HG02642 (cell line): Measurements from ENCODE around the gene MYH16.
"Not testable (repeated sequence)": the region's sequence is repeated elsewhere in the genome, so short reads cannot be mapped to it uniquely, and the experiment has no call there.

Experiments used
- ATAC-seq: cut with Tn5 transposase; IDR thresholded peaks from one replicate; pipeline ENCODE4 v1.9.1; 2021; ENCODE audit warnings: mild to moderate bottlenecking; ENCODE audit not compliant: unreplicated experiment, poor library complexity

Gene MYH16

DNA sequence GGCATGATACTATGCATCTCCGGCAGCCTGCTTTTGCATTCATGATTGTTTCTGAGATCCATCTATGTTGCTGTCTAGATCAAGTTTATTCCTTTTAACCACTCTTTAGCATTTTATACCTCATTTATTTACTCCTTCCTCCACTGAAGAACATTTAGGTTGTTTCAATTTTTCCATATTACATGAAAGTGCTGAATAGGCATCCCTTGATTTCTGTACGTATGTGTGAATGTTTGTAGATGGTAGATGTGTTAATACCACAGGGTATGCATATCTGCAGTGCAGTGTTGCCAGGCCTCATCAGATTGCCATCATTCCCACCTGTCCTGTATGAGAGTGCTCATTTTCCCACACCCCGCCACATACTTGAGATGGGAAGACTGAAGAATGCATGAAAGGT, 67.0 kb downstream of the MYH16 start:
- no peak for ATAC-seq

DNA sequence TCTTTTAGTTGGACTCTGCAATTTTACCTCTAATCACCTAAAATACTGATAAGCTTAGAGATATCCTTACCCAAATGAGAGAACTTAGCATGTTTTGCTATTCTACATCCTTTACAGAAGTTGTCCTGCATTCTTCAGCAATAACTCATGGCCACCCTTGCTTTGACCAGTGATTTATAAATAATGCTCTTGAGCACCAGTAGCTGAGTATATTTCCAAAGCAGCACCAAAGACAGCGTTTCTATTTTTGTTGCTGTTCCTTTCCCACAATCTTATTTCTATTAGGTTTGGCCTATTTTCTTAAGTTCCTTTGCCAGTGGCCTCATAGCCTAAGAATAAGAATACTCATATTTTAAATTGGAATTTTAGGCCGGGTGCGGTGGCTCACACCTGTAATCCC, 68.0 kb downstream of the MYH16 start:
- no peak for ATAC-seq

DNA sequence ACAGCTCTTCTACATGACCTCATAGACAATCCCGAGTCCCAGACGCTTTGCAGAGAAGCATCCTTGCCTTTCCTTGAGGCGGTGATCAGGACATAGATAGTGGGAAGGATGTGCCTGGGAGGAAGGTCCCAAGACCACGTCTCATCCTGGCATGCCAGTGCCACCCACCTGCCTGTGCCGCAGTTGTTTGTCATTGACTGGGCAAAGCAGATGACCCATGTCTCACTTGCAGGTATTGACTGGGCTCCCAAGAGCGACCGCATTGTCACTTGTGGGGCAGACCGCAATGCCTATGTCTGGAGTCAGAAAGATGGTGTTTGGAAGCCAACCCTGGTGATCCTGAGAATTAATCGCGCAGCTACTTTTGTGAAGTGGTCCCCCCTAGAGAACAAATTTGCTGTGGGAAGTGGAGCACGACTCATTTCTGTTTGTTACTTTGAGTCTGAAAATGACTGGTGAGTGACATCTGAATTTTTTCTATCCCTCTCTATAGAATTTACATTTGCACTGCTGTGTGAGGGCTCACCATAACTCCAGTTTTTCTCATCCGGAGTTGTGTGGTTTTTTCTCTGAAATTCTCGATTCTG, 71.5 kb downstream of the MYH16 start:
- no peak for ATAC-seq

DNA sequence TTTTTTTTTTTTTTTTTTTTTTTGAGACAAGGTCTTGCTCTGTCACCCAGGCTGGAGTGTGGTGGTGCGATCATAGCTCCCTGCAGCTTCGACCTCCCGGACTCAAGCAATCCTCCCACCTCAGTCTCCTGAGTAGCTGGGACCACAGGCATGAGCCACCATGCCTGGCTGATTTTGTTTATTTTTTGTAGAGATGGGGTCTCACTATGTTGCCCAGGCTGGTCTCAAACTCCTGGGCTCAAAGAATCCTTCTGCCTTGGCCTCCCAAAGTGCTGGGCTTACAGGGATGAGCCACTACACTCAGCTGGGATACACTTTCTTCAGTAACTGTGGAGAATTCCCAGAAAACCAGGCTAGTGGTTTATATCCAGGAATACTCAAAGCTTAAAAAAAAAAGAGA, 78.0 kb downstream of the MYH16 start:
- ATAC-seq, result not testable (repeated sequence)

DNA sequence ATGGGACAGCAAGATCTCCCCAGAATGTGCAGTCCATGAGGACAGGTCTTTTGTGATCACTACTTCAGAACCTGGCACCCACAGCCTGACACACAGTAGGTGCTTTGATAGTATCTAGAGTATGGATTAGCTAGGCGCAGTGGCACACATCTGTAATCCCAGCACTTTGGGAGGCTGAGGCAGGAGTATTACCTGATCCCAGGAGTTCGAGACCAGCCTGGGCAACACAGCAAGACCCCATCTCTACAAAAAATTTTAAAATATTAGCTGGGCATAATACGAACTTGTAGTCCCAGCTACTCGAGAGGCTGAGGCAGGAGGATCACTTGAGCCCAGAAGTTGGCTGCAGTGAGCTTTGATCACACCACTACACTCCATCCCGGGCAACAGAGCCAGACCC, 79.6 kb downstream of the MYH16 start:
- ATAC-seq, result no peak

DNA sequence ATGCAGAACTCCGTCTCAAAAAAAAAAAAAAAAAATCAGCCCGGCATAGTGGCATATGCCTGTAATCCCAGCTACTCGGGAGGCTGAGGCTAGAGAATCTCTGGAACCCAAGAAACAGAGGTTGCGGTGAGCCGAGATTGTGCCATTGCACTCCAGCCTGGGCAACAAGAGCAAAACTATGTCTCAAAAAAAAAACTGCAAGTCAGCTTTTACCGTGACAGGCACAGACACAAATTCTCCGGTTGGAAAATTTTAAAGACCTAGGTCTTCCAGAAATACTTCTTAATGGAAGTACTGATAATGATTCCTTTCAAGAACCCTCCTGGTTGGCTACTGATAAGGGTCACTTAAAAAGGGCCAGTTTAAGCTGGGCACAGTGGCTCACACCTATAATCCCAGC, 82.5 kb downstream of the MYH16 start:
- ATAC-seq, result no peak

DNA sequence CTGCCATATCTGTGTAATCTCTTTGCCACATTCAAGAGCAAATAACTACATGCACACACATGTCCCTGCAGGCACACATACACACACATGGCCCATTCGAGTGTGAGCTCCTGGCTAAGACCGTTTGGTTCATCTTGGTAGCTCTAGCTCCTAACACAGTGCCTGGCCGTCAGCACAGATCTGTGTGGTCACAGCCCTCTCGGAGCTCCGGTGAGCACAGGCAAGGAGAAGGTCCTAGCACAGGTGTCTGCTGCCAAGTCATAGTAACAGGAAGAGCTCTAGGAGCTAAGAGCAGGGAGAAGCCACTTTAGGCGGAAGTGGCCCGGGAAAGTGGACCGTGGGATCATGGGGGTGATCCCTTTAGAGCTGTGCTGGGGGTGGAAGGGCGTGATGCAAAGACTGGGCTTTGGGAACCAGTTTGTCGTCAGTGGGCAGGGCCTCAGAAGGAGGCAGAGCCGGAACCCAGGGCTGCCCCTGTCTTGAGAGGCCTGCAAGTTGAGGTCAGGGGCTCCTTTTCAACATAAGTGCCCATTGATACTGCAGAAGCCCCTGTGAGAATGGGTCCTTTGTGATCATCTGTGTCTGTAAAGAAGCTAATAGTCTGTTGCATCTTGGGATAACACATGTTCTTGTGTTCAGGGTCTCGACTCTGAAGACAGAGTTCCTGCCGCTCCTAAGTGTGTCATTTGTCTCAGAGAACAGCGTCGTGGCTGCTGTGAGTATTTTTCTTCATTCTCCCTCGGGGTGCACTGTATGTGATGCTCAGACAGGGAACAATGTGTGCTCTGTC, 85.3 kb downstream of the MYH16 start:
- ATAC-seq, result no peak

DNA sequence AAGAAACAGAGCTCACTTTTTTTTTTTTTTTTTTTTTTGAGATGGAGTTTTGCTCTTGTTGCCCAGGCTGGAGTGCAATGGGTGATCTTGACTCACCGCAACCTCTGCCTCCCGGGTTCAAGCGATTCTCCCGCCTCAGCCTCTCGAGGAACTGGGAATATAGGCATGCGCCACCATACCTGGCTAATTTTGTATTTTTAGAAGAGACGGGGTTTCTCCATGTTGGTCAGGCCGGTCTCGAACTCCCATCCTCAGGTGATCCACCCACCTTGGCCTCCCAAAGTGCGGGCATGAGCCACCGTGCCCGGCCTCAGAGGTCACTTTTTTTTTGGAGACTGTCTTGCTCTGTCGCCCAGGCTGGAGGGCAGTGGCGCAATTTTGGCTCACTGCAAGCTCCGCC, 85.9 kb downstream of the MYH16 start:
- ATAC-seq, result not testable (repeated sequence)

DNA sequence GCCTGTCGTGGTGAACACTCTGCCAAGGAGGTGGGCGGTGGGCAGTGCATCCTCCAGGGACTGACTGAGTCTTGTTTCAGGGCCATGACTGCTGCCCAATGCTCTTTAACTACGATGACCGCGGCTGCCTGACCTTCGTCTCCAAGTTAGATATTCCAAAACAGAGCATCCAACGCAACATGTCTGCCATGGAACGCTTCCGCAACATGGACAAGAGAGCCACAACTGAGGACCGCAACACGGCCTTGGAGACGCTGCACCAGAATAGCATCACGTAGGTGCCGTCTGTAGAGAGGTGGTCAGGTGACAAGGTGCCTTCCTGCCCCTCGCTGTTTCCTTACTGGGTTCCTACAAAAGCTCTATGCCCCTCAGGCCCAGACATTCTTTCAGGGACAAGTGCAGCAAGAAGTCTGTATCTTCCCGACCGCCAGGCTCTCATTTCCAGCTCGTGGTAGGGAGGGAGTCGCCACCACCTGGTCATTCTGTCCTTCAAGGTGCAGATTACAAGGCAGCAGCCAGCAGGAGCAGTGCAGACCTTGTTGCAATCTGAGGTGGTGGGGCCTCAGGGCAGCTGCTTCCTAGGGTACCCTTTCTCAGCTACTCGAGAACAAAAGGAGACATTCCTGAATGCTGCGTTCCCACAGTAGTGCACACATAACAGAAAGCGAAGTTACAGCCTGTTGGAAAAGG, 87.0 kb downstream of the MYH16 start:
- no peak for ATAC-seq
